Stimulated activated CD4-positive, alpha-beta T cell treated with anti-CD3 and anti-CD28 coated beads, TNF-alpha, amount 100 ng/mL, for 1 hour (primary cell): ENCODE data around the gene TBC1D8B.

Experiments
- DNase-seq, 3 donors: peaks; one replicate each; pipeline ENCODE4 v3.0.0-alpha.2; 2020; ENCODE audit warnings: low read depth in 3 of 3, low spot score in 1 of 3

Gene TBC1D8B

GRCh38 chrX:106897259-106897658 lies 94.8 kb downstream of the TBC1D8B start:
- DNase-seq: no peak

- no peak for DNase-seq
These were observed 96.0 kb downstream of the TBC1D8B start for GRCh38 chrX:106898462-106898861.

- DNase-seq: no peak
These were observed 96.8 kb downstream of the TBC1D8B start for GRCh38 chrX:106899276-106899675.

- DNase-seq: no peak
These were observed 97.4 kb downstream of the TBC1D8B start for GRCh38 chrX:106899841-106900240.

GRCh38 chrX:106901341-106901740 lies 98.9 kb downstream of the TBC1D8B start:
- DNase-seq: no peak

GRCh38 chrX:106901781-106902219 lies 99.3 kb downstream of the TBC1D8B start:
- no peak for DNase-seq

- no peak for DNase-seq
These were observed 100.2 kb downstream of the TBC1D8B start for GRCh38 chrX:106902684-106903083.

GRCh38 chrX:106903291-106903824 lies 100.9 kb downstream of the TBC1D8B start, which contains the start of gene RIPPLY1:
RIPPLY1 (minus strand) TSS chrX:106903341; CDS start chrX:106903287, 54 bp downstream.
- DNase-seq: no peak

GRCh38 chrX:106903856-106904528 lies 101.5 kb downstream of the TBC1D8B start:
- no peak for DNase-seq

GRCh38 chrX:106905064-106905708 lies 102.7 kb downstream of the TBC1D8B start:
- no peak for DNase-seq

GRCh38 chrX:106906361-106906760 lies 103.9 kb downstream of the TBC1D8B start:
- DNase-seq: no peak

- no peak for DNase-seq
These were observed 110.4 kb downstream of the TBC1D8B start for GRCh38 chrX:106912864-106913263.

GRCh38 chrX:106917830-106918500 lies 115.5 kb downstream of the TBC1D8B start:
- no peak for DNase-seq

GRCh38 chrX:106919932-106920452 lies 117.5 kb downstream of the TBC1D8B start, which contains the start of gene CLDN2:
CLDN2 (plus strand) TSS chrX:106920402; CDS start chrX:106928229, 7,827 bp downstream.
- no peak for DNase-seq

- no peak for DNase-seq
These were observed 119.2 kb downstream of the TBC1D8B start for GRCh38 chrX:106921637-106922036.
